IMR-90 (cell line): ENCODE data around the gene PLCL1. TPM values are rescaled to one million over a fixed set of nuclear protein-coding genes. Genes with fewer than 3 reads are reported as not detected.

Experiments used
- ATAC-seq: fragments of 200-7000 bp; cut with Tn5 transposase; 2 replicates; pipeline ENCODE4 v1.9.1; 2020; ENCODE audit warnings: low read depth, mild to moderate bottlenecking, moderate library complexity
- BruUV-seq: library from RNA; stranded (reverse); fragments of 400-500 nt; replicated peaks from 2 replicates; lab custom pipeline; 2021; lab: Mats Ljungman, UMichigan
- CTCF ChIA-PET: fragments of 300-600 bp; formaldehyde crosslinking; extraction: SDS; loops from one replicate; lab custom pipeline; 2021; ENCODE audit warnings: antibody characterized with exemption; lab: Yijun Ruan, JAX
- POLR2A ChIA-PET: fragments of 300-600 bp; sonication (Branson Sonifier 250); formaldehyde crosslinking; loops from one replicate; lab custom pipeline; 2022; ENCODE audit warnings: antibody characterized with exemption; ENCODE audit not compliant: unreplicated experiment; lab: Charles Lee
- DNase-seq: peaks from one replicate; pipeline ENCODE4 v3.0.0; 2013
- H2AFZ ChIP-seq: replicated peaks from 2 replicates; pipeline ENCODE3; 2013; ENCODE audit warnings: low read length, mild to moderate bottlenecking; ENCODE audit not compliant: poor library complexity
- H2AK5ac ChIP-seq: 2 replicates; pipeline ENCODE4 v1.6.1; 2013; ENCODE audit warnings: low read depth, low read length, inconsistent platforms
- H2AK9ac ChIP-seq: replicated peaks from 2 replicates; pipeline ENCODE3; 2013; ENCODE audit warnings: mild to moderate bottlenecking, low read depth, low read length, moderate library complexity; ENCODE audit not compliant: poor library complexity
- H2BK120ac ChIP-seq: 2 replicates; pipeline ENCODE4 v1.6.1; 2013; ENCODE audit warnings: low read depth, low read length, inconsistent platforms
- H2BK15ac ChIP-seq: 3 replicates; pipeline ENCODE4 v1.6.1; 2013; ENCODE audit warnings: low read depth, low read length, inconsistent platforms
- H2BK20ac ChIP-seq: 2 replicates; pipeline ENCODE4 v1.6.1; 2013; ENCODE audit warnings: low read depth, mild to moderate bottlenecking, inconsistent platforms, low read length, moderate library complexity
- H2BK5ac ChIP-seq: 2 replicates; pipeline ENCODE4 v1.6.1; 2013; ENCODE audit warnings: mild to moderate bottlenecking, low read depth, low read length, inconsistent platforms; ENCODE audit not compliant: poor library complexity, severe bottlenecking
- H3K14ac ChIP-seq: replicated peaks from 2 replicates; pipeline ENCODE4 v1.6.1; 2013; ENCODE audit warnings: low read depth, low read length, inconsistent platforms
- H3K18ac ChIP-seq: 2 replicates; pipeline ENCODE4 v1.6.1; 2013; ENCODE audit warnings: low read depth, low read length, control low read depth
- H3K23ac ChIP-seq: 2 replicates; pipeline ENCODE4 v1.6.1; 2013; ENCODE audit warnings: low read depth, low read length, inconsistent platforms
- H3K27ac ChIP-seq: 2 replicates; pipeline ENCODE4 v1.5.1; 2013; ENCODE audit warnings: mild to moderate bottlenecking, control low read depth, low read length; ENCODE audit not compliant: insufficient read depth
- H3K27me3 ChIP-seq: 2 replicates; pipeline ENCODE4 v1.6.1; 2013; ENCODE audit warnings: low read length; ENCODE audit not compliant: control insufficient read depth, insufficient read depth
- H3K36me3 ChIP-seq: 2 replicates; pipeline ENCODE4 v1.6.1; 2013; ENCODE audit warnings: low read length, mixed read lengths; ENCODE audit not compliant: control insufficient read depth, insufficient read depth
- H3K4ac ChIP-seq: 2 replicates; pipeline ENCODE4 v1.6.1; 2013; ENCODE audit warnings: low read depth, low read length, inconsistent platforms
- H3K4me1 ChIP-seq: 2 replicates; pipeline ENCODE4 v1.6.1; 2013; ENCODE audit warnings: low read length, mixed read lengths; ENCODE audit not compliant: control insufficient read depth, insufficient read depth
- H3K4me2 ChIP-seq: 2 replicates; pipeline ENCODE4 v1.6.1; 2013; ENCODE audit warnings: low read depth, mild to moderate bottlenecking, control low read depth, low read length, moderate library complexity
- H3K4me3 ChIP-seq: 2 replicates; pipeline ENCODE4 v1.5.1; 2013; ENCODE audit warnings: low read depth, mild to moderate bottlenecking, control low read depth, low read length, moderate library complexity; ENCODE audit not compliant: insufficient read depth
- H3K56ac ChIP-seq: 2 replicates; pipeline ENCODE4 v1.6.1; 2013; ENCODE audit warnings: low read length, inconsistent platforms; ENCODE audit not compliant: insufficient read depth; ENCODE audit errors: extremely low read depth
- H3K79me1 ChIP-seq, 2 experiments: 2 replicates each; pipeline ENCODE4 v1.6.1; 2013; ENCODE audit warnings: low read length in 2 of 2, inconsistent platforms in 1 of 2, low read depth in 1 of 2
- H3K9ac ChIP-seq: 2 replicates; pipeline ENCODE4 v1.6.1; 2013; ENCODE audit warnings: low read depth, low read length, control low read depth
- H3K9me1 ChIP-seq: 2 replicates; pipeline ENCODE4 v1.6.1; 2013; ENCODE audit warnings: low read length, inconsistent platforms; ENCODE audit not compliant: insufficient read depth
- H3K9me3 ChIP-seq: 2 replicates; pipeline ENCODE4 v1.6.1; 2013; ENCODE audit warnings: low read length; ENCODE audit not compliant: control insufficient read depth, insufficient read depth
- H4K20me1 ChIP-seq: 2 replicates; pipeline ENCODE4 v1.6.1; 2013; ENCODE audit warnings: low read length, inconsistent platforms; ENCODE audit not compliant: insufficient read depth
- H4K5ac ChIP-seq: 2 replicates; pipeline ENCODE4 v1.6.1; 2013; ENCODE audit warnings: mild to moderate bottlenecking, low read depth, low read length, control low read depth
- H4K8ac ChIP-seq, 2 experiments: 2 replicates each; pipeline ENCODE4 v1.6.1; 2013; ENCODE audit warnings: low read depth in 2 of 2, low read length in 2 of 2, control low read depth in 1 of 2, inconsistent platforms in 1 of 2
- H4K91ac ChIP-seq: 2 replicates; pipeline ENCODE4 v1.6.1; 2013; ENCODE audit warnings: low read depth, low read length, inconsistent platforms; ENCODE audit not compliant: insufficient read depth
- CHD1 ChIP-seq: IDR thresholded peaks from 2 replicates; pipeline ENCODE4 v1.6.1; 2012; ENCODE audit warnings: low read depth, low read length, improper control_type of control experiment
- FOS ChIP-seq: fragments of 150-350 bp; IDR thresholded peaks from 2 replicates; pipeline ENCODE4 v1.6.1; 2016; ENCODE audit warnings: low read depth, low read length
- MAZ ChIP-seq: IDR thresholded peaks from 2 replicates; pipeline ENCODE4 v1.6.1; 2012; ENCODE audit warnings: low read depth, mild to moderate bottlenecking, low read length, improper control_type of control experiment, moderate library complexity, borderline replicate concordance
- MXI1 ChIP-seq: IDR thresholded peaks from 2 replicates; pipeline ENCODE4 v1.6.1; 2012; ENCODE audit warnings: low read depth, mild to moderate bottlenecking, low read length, moderate library complexity, borderline replicate concordance
- NFE2L2 ChIP-seq: fragments of 150-350 bp; IDR thresholded peaks from 2 replicates; pipeline ENCODE4 v1.6.1; 2016; ENCODE audit warnings: low read depth, mild to moderate bottlenecking, low read length
- RAD21 ChIP-seq: IDR thresholded peaks from 2 replicates; pipeline ENCODE4 v1.6.1; 2012; ENCODE audit warnings: low read length, improper control_type of control experiment
- RFX5 ChIP-seq: IDR thresholded peaks from 2 replicates; pipeline ENCODE4 v1.8.0; 2012; ENCODE audit warnings: low read depth, mild to moderate bottlenecking, low read length, moderate library complexity
- SMC3 ChIP-seq: fragments of 150-350 bp; IDR thresholded peaks from 2 replicates; pipeline ENCODE4 v1.6.1; 2016; ENCODE audit warnings: low read depth, mild to moderate bottlenecking, antibody characterized with exemption, low read length, moderate library complexity
- WGBS, 2 experiments: methylation state at CpG; one replicate each; pipeline versions ENCODE4 v1.1.5 to v1.1.7; 2013; ENCODE audit warnings: missing lambda C conversion rate in 2 of 2; ENCODE audit not compliant: insufficient read length in 1 of 2; ENCODE audit errors: extremely low coverage in 2 of 2; 5-methylcytosine and 5-hydroxymethylcytosine counted together
- dilution Hi-C: fragments of 300-500 bp; cut with HindIII; formaldehyde crosslinking; loops from one replicate; pipeline ENCODE4 v1.14.3; 2018; ENCODE audit warnings: low sequenced_read_pairs; ENCODE audit not compliant: unreplicated experiment
- in situ Hi-C: fragments of 300-500 bp; cut with MboI; formaldehyde crosslinking; loops from 3 replicates; pipeline ENCODE4 v1.14.3; 2019; ENCODE audit warnings: low sequenced_read_pairs, inconsistent platforms, mixed read lengths
- intact Hi-C: fragments of 100-400 bp; cut with micrococcal nuclease; formaldehyde crosslinking; loops from 2 replicates; pipeline ENCODE4 v1.10.0; 2022
- polyA plus RNA-seq, 3 experiments: library from polyadenylated mRNA; depleted of rRNA; stranded (reverse); fragments of >200 nt; gene quantifications; 2 replicates each; pipeline ENCODE4 v1.2.3, GENCODE V29; 2012; ENCODE audit warnings: low replicate concordance in 1 of 3
- total RNA-seq: library from RNA; depleted of rRNA; stranded (reverse); fragments of >200 nt; gene quantifications from 2 replicates; pipeline ENCODE4 v1.2.3, GENCODE V29; 2012
- TF ChIP-seq, protein P1 (sequence below): conservative IDR thresholded peaks from 2 replicates; pipeline ENCODE4 v1.5.1; 2012; ENCODE audit warnings: mild to moderate bottlenecking, low read depth, low read length, improper control_type of control experiment
- TF ChIP-seq, protein P2 (sequence below): fragments of 150-350 bp; IDR thresholded peaks from 2 replicates; pipeline ENCODE4 v1.6.1; 2016; ENCODE audit warnings: low read depth, mild to moderate bottlenecking, low read length, moderate library complexity, borderline replicate concordance

PLCL1 gene
- total and polyA plus RNA-seq, 2 of the 4 experiments (the other 2 are of a cell fraction), result 0.14 to 0.18 TPM

DNA sequence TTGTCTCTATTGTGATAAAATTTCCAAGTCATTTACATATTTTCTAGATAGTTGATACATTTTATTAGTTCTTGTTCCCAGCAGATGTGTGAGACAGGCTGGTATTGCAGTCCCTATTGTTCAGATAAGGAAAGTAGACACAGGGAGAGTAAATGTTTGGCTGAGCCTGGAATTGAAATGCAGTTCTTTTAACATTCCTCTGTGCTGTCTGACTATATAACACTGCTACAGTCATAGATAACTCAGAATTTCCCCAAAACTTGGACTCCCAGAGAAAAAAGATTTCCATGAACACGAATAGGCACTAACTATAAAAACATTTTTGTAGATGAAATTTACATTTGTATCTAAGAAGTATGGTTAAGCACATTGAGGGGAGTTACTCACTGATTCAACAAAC lies 71.4 kb downstream of the PLCL1 start:
- H3K56ac ChIP-seq, result no peak overlapping the region
- no peaks in the 10 kb centered on the region for H4K20me1 ChIP-seq
- no peak overlapping the region for H4K91ac ChIP-seq
- H2BK120ac ChIP-seq, result no peak overlapping the region
- ATAC-seq, result 0 out of 2 replicates have a peak, but pooled peaks have one; percentile 33
- no peak overlapping the region for H2BK15ac ChIP-seq
- no peak overlapping the region for H2AK5ac ChIP-seq
- no peak overlapping the region for H3K9ac ChIP-seq
- TF ChIP-seq SMC3 (no peak), RFX5 (no peak), FOS (no peak), MAZ (no peak), RAD21 (no peak), CHD1 (no peak), MXI1 (no peak), NFE2L2 (no peak)
- TF ChIP-seq, protein P1, sequence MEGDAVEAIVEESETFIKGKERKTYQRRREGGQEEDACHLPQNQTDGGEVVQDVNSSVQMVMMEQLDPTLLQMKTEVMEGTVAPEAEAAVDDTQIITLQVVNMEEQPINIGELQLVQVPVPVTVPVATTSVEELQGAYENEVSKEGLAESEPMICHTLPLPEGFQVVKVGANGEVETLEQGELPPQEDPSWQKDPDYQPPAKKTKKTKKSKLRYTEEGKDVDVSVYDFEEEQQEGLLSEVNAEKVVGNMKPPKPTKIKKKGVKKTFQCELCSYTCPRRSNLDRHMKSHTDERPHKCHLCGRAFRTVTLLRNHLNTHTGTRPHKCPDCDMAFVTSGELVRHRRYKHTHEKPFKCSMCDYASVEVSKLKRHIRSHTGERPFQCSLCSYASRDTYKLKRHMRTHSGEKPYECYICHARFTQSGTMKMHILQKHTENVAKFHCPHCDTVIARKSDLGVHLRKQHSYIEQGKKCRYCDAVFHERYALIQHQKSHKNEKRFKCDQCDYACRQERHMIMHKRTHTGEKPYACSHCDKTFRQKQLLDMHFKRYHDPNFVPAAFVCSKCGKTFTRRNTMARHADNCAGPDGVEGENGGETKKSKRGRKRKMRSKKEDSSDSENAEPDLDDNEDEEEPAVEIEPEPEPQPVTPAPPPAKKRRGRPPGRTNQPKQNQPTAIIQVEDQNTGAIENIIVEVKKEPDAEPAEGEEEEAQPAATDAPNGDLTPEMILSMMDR, result no peak
- TF ChIP-seq, protein P2, sequence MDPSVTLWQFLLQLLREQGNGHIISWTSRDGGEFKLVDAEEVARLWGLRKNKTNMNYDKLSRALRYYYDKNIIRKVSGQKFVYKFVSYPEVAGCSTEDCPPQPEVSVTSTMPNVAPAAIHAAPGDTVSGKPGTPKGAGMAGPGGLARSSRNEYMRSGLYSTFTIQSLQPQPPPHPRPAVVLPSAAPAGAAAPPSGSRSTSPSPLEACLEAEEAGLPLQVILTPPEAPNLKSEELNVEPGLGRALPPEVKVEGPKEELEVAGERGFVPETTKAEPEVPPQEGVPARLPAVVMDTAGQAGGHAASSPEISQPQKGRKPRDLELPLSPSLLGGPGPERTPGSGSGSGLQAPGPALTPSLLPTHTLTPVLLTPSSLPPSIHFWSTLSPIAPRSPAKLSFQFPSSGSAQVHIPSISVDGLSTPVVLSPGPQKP, result no peak
- in situ Hi-C loops (no loop called here), dilution Hi-C loops (no loop called here), intact Hi-C loops (no loop called here)
- H3K14ac ChIP-seq, result no peak overlapping the region; the same call in 1 of the 2 replicates
- no peak overlapping the region for H2BK5ac ChIP-seq
- H3K4me3 ChIP-seq, result no peak overlapping the region
- H2AK9ac ChIP-seq, result no peak overlapping the region
- BruUV-seq, result no TSS peak
- no peak overlapping the region for H3K18ac ChIP-seq
- no peak for DNase-seq
- no CpG with 5 or more reads among the region's 1 CpG for WGBS, 2 experiments
- H3K23ac ChIP-seq, result no peak overlapping the region
- H3K4me1 ChIP-seq, result peaks cover 3% of the 10 kb centered on the region
- no peak overlapping the region for H2BK20ac ChIP-seq
- ChIA-PET POLR2A (no interaction called here), CTCF (interaction anchor here (0.7 kb wide), 1 partner anchor 22 kb away, joined by 3 read pairs; no protein-coding TSS in a partner anchor)
- no peaks in the 10 kb centered on the region for H3K9me3 ChIP-seq
- H3K9me1 ChIP-seq, result no peaks in the 10 kb centered on the region
- H3K4me2 ChIP-seq, result no peak overlapping the region
- H3K27ac ChIP-seq, result no peak overlapping the region
- no peaks in the 10 kb centered on the region for H3K79me1 ChIP-seq
- H3K4ac ChIP-seq, result no peak overlapping the region
- H2AFZ ChIP-seq, result no peak overlapping the region
- H3K27me3 ChIP-seq, result no peaks in the 10 kb centered on the region
- no peak overlapping the region for H4K5ac ChIP-seq
- H4K8ac ChIP-seq, result no peak overlapping the region
- no peaks in the 10 kb centered on the region for H3K36me3 ChIP-seq
